Cardiac muscle cell (in vitro differentiated cells and primary cell): ENCODE measurements around the gene GATAD2A. TPM values are rescaled to one million over a fixed set of nuclear protein-coding genes. Genes with fewer than 3 reads are reported as not detected.

Experiments
- DNase-seq, 2 donors: peaks; one replicate each; pipeline versions ENCODE4 v3.0.0 to v3.0.0-alpha.2; 2010 to 2017; ENCODE audit warnings: low read depth in 1 of 2, low spot score in 1 of 2
- H3K27ac ChIP-seq: fragments of 200-600 bp; sonication (generic); 2 replicates; pipeline ENCODE4 v1.5.1; 2016
- H3K27me3 ChIP-seq: fragments of 200-600 bp; sonication (generic); 2 replicates; pipeline ENCODE4 v1.6.0; 2016; ENCODE audit warnings: control low read depth
- H3K36me3 ChIP-seq: fragments of 200-600 bp; sonication (generic); 2 replicates; pipeline ENCODE4 v1.5.1; 2016; ENCODE audit warnings: control low read depth
- H3K4me1 ChIP-seq: fragments of 200-600 bp; sonication (generic); 2 replicates; pipeline ENCODE4 v1.8.1; 2017; ENCODE audit warnings: low read depth, mild to moderate bottlenecking, mixed run types
- H3K4me3 ChIP-seq: fragments of 200-600 bp; sonication (generic); 2 replicates; pipeline ENCODE4 v1.5.1; 2016; ENCODE audit warnings: mild to moderate bottlenecking
- H3K9me3 ChIP-seq: fragments of 200-600 bp; sonication (generic); 2 replicates; pipeline ENCODE4 v1.5.1; 2017; ENCODE audit warnings: low read depth, mild to moderate bottlenecking, control low read depth
- polyA plus RNA-seq: library from polyadenylated mRNA; unstranded; fragments of >200 nt; fragmentation: Nextera tagmentation; extraction: Ambion mirVana; gene quantifications from 2 replicates; pipeline ENCODE4 v1.2.1, GENCODE V29; 2016
- total RNA-seq: library from RNA; depleted of rRNA; stranded (reverse); fragments of >200 nt; gene quantifications from 2 replicates; pipeline ENCODE4 v1.2.3, GENCODE V29; 2016
- TF ChIP-seq, protein P1 (sequence below): IDR thresholded peaks from 2 replicates; pipeline ENCODE4 v1.5.1; 2012; ENCODE audit warnings: low read depth, mild to moderate bottlenecking, low read length

Gene GATAD2A
- total and polyA plus RNA-seq, 2 experiments from 2014 or later, result 32.3 to 98.3 TPM

DNA sequence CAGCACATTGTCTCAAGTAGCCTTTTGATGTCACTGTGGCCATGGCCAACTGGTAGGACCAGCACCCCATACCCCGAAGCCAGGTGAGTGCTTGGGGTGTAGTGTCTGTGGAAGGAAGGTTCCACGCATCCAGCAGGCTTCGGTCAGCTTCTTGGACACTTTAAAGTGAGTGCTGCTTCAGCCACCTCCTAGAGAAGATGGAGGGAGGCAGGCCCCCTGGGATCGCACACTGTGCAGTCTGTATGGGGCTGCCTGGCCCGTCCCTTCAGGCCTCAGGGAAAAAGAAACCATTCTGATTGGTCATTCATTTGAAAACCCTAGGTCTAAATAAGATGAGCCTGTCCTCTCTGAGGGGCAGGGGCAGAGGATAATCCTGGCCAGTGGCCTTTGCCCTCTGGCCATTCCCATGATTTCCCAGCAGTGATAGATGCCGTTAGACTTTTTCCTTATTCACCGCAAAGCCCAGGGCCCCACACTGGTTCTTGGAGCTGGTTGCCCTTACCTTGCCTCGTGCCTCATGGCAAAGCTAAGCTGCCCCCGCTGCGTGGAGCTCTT lies 30.7 kb downstream of the GATAD2A start:
- TF ChIP-seq, protein P1, sequence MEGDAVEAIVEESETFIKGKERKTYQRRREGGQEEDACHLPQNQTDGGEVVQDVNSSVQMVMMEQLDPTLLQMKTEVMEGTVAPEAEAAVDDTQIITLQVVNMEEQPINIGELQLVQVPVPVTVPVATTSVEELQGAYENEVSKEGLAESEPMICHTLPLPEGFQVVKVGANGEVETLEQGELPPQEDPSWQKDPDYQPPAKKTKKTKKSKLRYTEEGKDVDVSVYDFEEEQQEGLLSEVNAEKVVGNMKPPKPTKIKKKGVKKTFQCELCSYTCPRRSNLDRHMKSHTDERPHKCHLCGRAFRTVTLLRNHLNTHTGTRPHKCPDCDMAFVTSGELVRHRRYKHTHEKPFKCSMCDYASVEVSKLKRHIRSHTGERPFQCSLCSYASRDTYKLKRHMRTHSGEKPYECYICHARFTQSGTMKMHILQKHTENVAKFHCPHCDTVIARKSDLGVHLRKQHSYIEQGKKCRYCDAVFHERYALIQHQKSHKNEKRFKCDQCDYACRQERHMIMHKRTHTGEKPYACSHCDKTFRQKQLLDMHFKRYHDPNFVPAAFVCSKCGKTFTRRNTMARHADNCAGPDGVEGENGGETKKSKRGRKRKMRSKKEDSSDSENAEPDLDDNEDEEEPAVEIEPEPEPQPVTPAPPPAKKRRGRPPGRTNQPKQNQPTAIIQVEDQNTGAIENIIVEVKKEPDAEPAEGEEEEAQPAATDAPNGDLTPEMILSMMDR, result no peak
- Histone ChIP-seq H3K27me3 (no peaks in the 10 kb centered on the region), H3K27ac (peak overlapping the region; percentile 51), H3K4me1 (peaks cover 8% of the 10 kb centered on the region), H3K9me3 (no peaks in the 10 kb centered on the region), H3K36me3 (no peaks in the 10 kb centered on the region), H3K4me3 (no peak overlapping the region)
- no peak for DNase-seq

DNA sequence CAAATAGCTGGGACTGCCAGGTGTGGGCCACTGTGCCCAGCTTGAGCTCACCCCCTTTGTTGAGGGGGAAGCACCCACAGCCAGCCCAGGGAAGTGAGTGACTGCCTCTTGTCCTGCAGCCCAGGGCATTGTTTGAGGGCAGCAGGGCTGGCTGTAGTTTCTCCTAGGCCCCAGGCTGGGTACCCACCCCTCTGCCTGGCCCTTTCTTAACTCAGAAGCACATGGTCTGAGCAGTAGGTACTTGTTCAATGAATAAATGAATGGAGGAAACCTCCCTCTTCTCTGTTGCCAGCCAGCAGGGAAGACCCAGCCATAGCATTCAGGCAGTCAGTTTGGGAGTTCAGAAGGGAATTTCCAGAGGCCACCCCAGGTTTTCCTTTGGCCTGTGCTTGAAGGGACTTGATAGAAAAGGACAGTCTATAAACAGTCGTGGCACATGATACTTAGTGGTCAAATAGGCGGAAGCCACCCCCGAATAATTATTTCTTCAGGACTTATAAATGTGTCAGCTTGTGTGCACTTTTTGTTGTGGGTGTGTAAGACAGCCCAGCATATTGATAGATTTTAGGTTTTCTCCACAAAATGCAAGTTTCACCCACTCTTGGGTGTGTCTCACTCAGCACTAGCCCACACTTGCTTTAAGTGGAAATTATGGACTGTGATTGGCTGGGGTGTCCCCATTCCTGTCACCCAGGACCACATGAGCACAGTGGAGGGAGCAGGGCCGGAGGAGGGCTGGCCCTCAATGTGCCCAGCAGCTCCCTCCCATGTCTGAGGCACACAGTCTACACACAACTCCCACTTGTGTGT lies 33.1 kb downstream of the GATAD2A start:
- Histone ChIP-seq H3K36me3 (no peaks in the 10 kb centered on the region), H3K4me3 (no peak overlapping the region), H3K27me3 (no peaks in the 10 kb centered on the region), H3K27ac (peak overlapping the region; percentile 51), H3K9me3 (no peaks in the 10 kb centered on the region), H3K4me1 (peaks cover 8% of the 10 kb centered on the region)
- TF ChIP-seq, protein P1, result no peak
- no peak for DNase-seq

DNA sequence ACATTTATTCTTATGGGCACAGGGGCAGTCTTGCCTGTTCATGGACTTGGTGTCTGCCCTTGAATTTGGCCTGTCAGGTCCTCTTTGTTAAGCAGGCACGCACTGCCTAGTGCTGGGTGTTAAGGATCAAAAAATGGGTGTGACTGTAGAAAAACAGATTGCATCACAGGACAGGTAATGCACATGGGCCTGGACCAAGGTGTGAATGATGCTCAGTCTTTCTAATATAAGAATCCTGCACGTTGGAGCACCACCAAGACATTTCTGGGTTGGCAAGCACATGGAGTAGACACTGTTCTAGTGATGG lies 33.7 kb downstream of the GATAD2A start:
- Histone ChIP-seq H3K27ac (no peak overlapping the region), H3K27me3 (no peaks in the 10 kb centered on the region), H3K4me3 (no peak overlapping the region), H3K9me3 (no peaks in the 10 kb centered on the region), H3K36me3 (no peaks in the 10 kb centered on the region), H3K4me1 (peaks cover 8% of the 10 kb centered on the region)
- TF ChIP-seq, protein P1, result no peak
- DNase-seq, result no peak

DNA sequence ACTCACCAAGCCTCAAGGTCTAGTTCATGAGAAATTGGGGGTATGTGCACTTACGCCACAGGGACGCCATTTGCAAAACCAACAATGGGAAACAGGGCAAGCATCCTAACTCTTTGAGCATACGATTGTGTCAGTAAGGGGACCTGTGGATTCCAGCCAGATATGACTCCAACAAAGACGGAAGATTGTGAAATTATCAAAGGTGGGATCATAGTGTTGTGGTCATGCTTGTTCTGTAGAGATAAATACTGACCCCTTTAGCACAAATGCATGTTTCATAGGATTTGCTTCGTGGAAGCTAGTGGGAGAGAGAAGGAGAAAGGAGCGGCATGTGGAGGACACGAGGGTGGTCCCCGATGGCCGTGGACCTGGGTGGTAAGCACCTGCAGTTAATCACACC lies 37.8 kb downstream of the GATAD2A start:
- TF ChIP-seq, protein P1, result no peak
- Histone ChIP-seq H3K27me3 (no peaks in the 10 kb centered on the region), H3K4me3 (no peak overlapping the region), H3K36me3 (no peaks in the 10 kb centered on the region), H3K4me1 (peaks cover 6% of the 10 kb centered on the region), H3K27ac (no peak overlapping the region), H3K9me3 (no peaks in the 10 kb centered on the region)
- DNase-seq, result no peak

DNA sequence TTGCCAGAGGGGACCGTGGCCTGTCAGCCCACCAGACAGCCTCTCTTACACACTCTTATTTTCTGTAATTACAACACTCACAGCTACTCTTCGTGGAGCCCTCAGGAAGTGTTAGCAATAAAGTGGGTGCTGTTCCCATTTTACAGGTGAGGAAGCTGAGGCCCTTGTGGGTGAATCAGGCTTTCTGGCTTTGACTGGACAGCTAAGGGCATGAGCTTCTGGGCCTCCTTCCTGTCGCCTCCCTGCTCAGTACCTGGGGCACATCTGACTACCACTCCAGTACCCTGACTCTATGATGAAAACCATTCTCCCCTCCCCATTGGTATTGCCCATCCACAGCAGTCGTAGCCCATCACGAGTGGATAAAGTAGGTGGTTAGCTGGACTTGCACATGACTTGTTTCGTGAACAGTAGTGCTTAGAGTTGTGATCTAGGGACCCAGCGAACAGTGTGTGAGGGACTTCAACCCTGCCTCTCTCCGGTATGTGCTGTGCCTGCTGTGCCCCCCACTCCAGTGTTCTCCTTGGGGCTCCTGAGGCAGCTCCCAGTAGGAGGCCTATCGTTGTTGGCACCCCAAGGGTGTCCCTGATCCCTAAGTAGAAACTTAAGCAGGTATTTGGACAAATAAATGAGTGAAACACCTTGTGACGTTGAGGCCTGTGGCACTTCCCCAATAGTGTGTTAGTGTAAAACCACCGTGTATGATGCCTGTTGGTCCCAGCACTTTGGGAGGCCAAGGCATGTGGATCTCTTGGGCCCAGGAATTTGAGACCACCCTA lies 38.6 kb downstream of the GATAD2A start:
- TF ChIP-seq, protein P1, result no peak
- H3K27ac ChIP-seq, result no peak overlapping the region
- H3K36me3 ChIP-seq, result no peaks in the 10 kb centered on the region
- no peaks in the 10 kb centered on the region for H3K9me3 ChIP-seq
- DNase-seq, result no peak
- peaks cover 10% of the 10 kb centered on the region for H3K4me1 ChIP-seq
- H3K4me3 ChIP-seq, result no peak overlapping the region
- no peaks in the 10 kb centered on the region for H3K27me3 ChIP-seq
